K562 (cell line): ENCODE data around the gene WASF1. TPM values are rescaled to one million over a fixed set of nuclear protein-coding genes. Genes with fewer than 3 reads are reported as not detected.

Experiments used
- ATAC-seq: fragments of 200-7000 bp; cut with Tn5 transposase; 3 replicates; pipeline ENCODE4 v1.9.1; 2020; ENCODE audit warnings: moderate library complexity
- BruUV-seq: library from RNA; stranded (reverse); fragments of 400-500 nt; replicated peaks from 2 replicates; lab custom pipeline; 2021; lab: Mats Ljungman, UMichigan
- CTCF ChIA-PET: fragments of 300-600 bp; formaldehyde crosslinking; extraction: SDS; loops from one replicate; lab custom pipeline; 2021; ENCODE audit warnings: low intra/inter-chr PET ratio; lab: Yijun Ruan, JAX
- POLR2A ChIA-PET: fragments of 300-600, 350-650 bp; sonication (Branson Sonifier 250); formaldehyde crosslinking; extraction: SDS; loops from one replicate; lab custom pipeline; 2021; ENCODE audit warnings: antibody characterized with exemption, inconsistent platforms; lab: Yijun Ruan, JAX
- DNase-seq, 4 experiments: peaks; one replicate each; pipeline versions ENCODE4 v3.0.0 to v3.0.0-alpha.2; 2011 to 2018; ENCODE audit warnings: low spot score in 3 of 4, mixed read lengths in 3 of 4; ENCODE audit errors: extremely low read depth in 1 of 4
- FAIRE-seq: peaks from 2 replicates; lab custom pipeline; 2011; peaks lifted over from hg19 to GRCh38; lab: Jason Lieb, UNC
- H2AFZ ChIP-seq: 2 replicates; pipeline ENCODE4 v1.6.0; 2011; ENCODE audit warnings: low read depth, low read length, control low read depth, inconsistent platforms
- H3K27ac ChIP-seq: fragments of 200-600 bp; 3 replicates; pipeline ENCODE4 v1.8.0; 2011; ENCODE audit warnings: low read depth, mild to moderate bottlenecking, control low read depth, inconsistent platforms, low read length, moderate library complexity, mixed read lengths; ENCODE audit errors: extremely low read depth
- H3K27me3 ChIP-seq, 2 experiments: fragments of 300-600 bp in 1 of 2; 2 replicates in 1 of 2; 3 replicates in 1 of 2; pipeline versions ENCODE4 v1.6.0 to v1.8.0; 2011; ENCODE audit warnings: inconsistent platforms in 2 of 2, low read length in 2 of 2, mild to moderate bottlenecking in 1 of 2, mixed read lengths in 1 of 2, moderate library complexity in 1 of 2; ENCODE audit not compliant: control insufficient read depth in 2 of 2, insufficient read depth in 2 of 2
- H3K36me3 ChIP-seq: fragments of 300-600 bp; 3 replicates; pipeline ENCODE4 v1.8.0; 2011; ENCODE audit warnings: mild to moderate bottlenecking, low read length, inconsistent platforms; ENCODE audit not compliant: control insufficient read depth, insufficient read depth
- H3K4me1 ChIP-seq, 2 experiments: fragments of 200-600 bp in 1 of 2; replicated peaks in 1 of 2; 2 replicates in 1 of 2; 3 replicates in 1 of 2; pipeline versions ENCODE4 v1.5.1 to v1.8.0; 2011; ENCODE audit warnings: inconsistent platforms in 2 of 2, low read length in 2 of 2, mild to moderate bottlenecking in 1 of 2, mixed read lengths in 1 of 2, moderate library complexity in 1 of 2; ENCODE audit not compliant: control insufficient read depth in 2 of 2, insufficient read depth in 2 of 2
- H3K4me2 ChIP-seq: 2 replicates; pipeline ENCODE4 v1.6.1; 2011; ENCODE audit warnings: low read length, control low read depth, inconsistent platforms, mixed read lengths; ENCODE audit not compliant: insufficient read depth
- H3K4me3 ChIP-seq: fragments of 200-600 bp; sonication (generic), shearing (Covaris generic); 2 replicates; pipeline ENCODE4 v1.5.1; 2016; ENCODE audit warnings: control low read depth, inconsistent platforms
- H3K79me2 ChIP-seq: fragments of 200-600 bp; 3 replicates; pipeline ENCODE4 v1.8.0; 2011; ENCODE audit warnings: low read length, inconsistent platforms; ENCODE audit not compliant: control insufficient read depth, insufficient read depth
- H3K9ac ChIP-seq, 2 experiments: 2 replicates each; pipeline versions ENCODE4 v1.6.0 to v1.6.1; 2011; ENCODE audit warnings: low read depth in 2 of 2, low read length in 2 of 2, control low read depth in 1 of 2, inconsistent platforms in 1 of 2, mild to moderate bottlenecking in 1 of 2, mixed read lengths in 1 of 2; ENCODE audit not compliant: insufficient read depth in 1 of 2
- H3K9me1 ChIP-seq: one replicate; pipeline ENCODE4 v1.6.0; 2011; ENCODE audit warnings: inconsistent platforms, mild to moderate bottlenecking, low read length, moderate library complexity; ENCODE audit not compliant: control insufficient read depth, insufficient read depth
- H3K9me3 ChIP-seq: replicated peaks from 2 replicates; pipeline ENCODE4 v1.5.1; 2011; ENCODE audit warnings: low read depth, low read length, inconsistent platforms; ENCODE audit not compliant: control insufficient read depth, insufficient read depth
- H4K20me1 ChIP-seq: replicated peaks from 2 replicates; pipeline ENCODE4 v1.6.1; 2011; ENCODE audit warnings: low read length, inconsistent platforms, mixed read lengths; ENCODE audit not compliant: control insufficient read depth, insufficient read depth
- CBX5 ChIP-seq: IDR thresholded peaks from 2 replicates; pipeline ENCODE4 v1.6.1; 2014; ENCODE audit warnings: low read depth, borderline replicate concordance
- EP300 ChIP-seq: IDR thresholded peaks from 2 replicates; pipeline ENCODE4 v1.6.1; 2012; ENCODE audit warnings: low read length, improper control_type of control experiment
- FOSL1 ChIP-seq: fragments of 200-800 bp; sonication (Bioruptor generic); conservative IDR thresholded peaks from 2 replicates; pipeline ENCODE4 v1.6.1; 2016; ENCODE audit warnings: missing genetic modification characterization, missing compliant biosample characterization
- GABPB2 ChIP-seq: fragments of 250-450 bp; sonication (Bioruptor Pico); conservative IDR thresholded peaks from 2 replicates; pipeline ENCODE4 v1.5.1; 2021; ENCODE audit warnings: mild to moderate bottlenecking
- NR1H2 ChIP-seq: sonication (generic); formaldehyde crosslinking; IDR thresholded peaks from 2 replicates; pipeline ENCODE4 v1.4.0; 2020; ENCODE audit warnings: mild to moderate bottlenecking, missing genetic modification reagents
- ZC3H11A ChIP-seq: IDR thresholded peaks from 2 replicates; pipeline ENCODE4 v1.6.1; 2012; ENCODE audit warnings: low read depth, low read length, improper control_type of control experiment
- ZNF175 ChIP-seq: fragments of 200-800 bp; sonication (Bioruptor generic); IDR thresholded peaks from 2 replicates; pipeline ENCODE4 v1.6.1; 2016; ENCODE audit warnings: low read depth, mild to moderate bottlenecking, missing genetic modification characterization, missing compliant biosample characterization
- WGBS: fragments of 100-300 bp; shearing (Covaris generic); methylation state at CpG from one replicate; pipeline ENCODE4 v1.1.6; 2016; ENCODE audit warnings: low coverage, mixed read lengths; ENCODE audit not compliant: insufficient coverage; ENCODE audit errors: missing lambda C conversion rate; 5-methylcytosine and 5-hydroxymethylcytosine counted together
- in situ Hi-C: fragments of 300-500 bp; cut with MboI; formaldehyde crosslinking; loops from 4 replicates; pipeline ENCODE4 v1.15.0; 2018; ENCODE audit warnings: inconsistent platforms, mixed read lengths
- intact Hi-C: fragments of 100-400 bp; cut with micrococcal nuclease; formaldehyde crosslinking; loops from 2 replicates; pipeline ENCODE4 v1.14.2; 2022
- polyA plus RNA-seq, 8 experiments: library from polyadenylated mRNA; depleted of rRNA in 4 of 8; stranded (reverse) in 5 of 8; unstranded in 3 of 8; fragments of >200 nt; fragmentation: Nextera tagmentation in 2 of 8; fragmentation: Illumina TruSeq in 1 of 8; extraction: Ambion mirVana in 2 of 8; extraction: Trizol in 1 of 8; gene quantifications; 2 replicates each; pipeline versions ENCODE4 v1.2.1 to v1.2.3, GENCODE V29; 2011 to 2014; ENCODE audit warnings: inconsistent platforms in 1 of 8, missing spikeins in 1 of 8
- total RNA-seq, 7 experiments: library from RNA; depleted of rRNA in 6 of 7; stranded (reverse); fragments of >200 nt in 6 of 7; fragmentation: Illumina TruSeq in 2 of 7; extraction: Trizol in 2 of 7; gene quantifications; 2 replicates each; pipeline versions ENCODE4 v1.2.1 to v1.2.3, GENCODE V29; 2011 to 2021; ENCODE audit warnings: low replicate concordance in 1 of 7
- TF ChIP-seq, protein P1 (sequence below): fragments of 250-450 bp; sonication (Bioruptor Pico); IDR thresholded peaks from 2 replicates; pipeline ENCODE4 v1.5.0; 2021; ENCODE audit warnings: mild to moderate bottlenecking, borderline replicate concordance
- TF ChIP-seq, protein P2 (sequence below): fragments of 150-350 bp; IDR thresholded peaks from 2 replicates; pipeline ENCODE4 v1.6.1; 2014; ENCODE audit warnings: low read depth, mild to moderate bottlenecking, low read length, borderline replicate concordance
- TF ChIP-seq, protein P3 (sequence below): sonication (generic); IDR thresholded peaks from 2 replicates; pipeline ENCODE4 v1.6.1; 2016
- TF ChIP-seq, protein P4 (sequence below): fragments of 450-650 bp; IDR thresholded peaks from 2 replicates; pipeline ENCODE4 v1.6.1; 2016; ENCODE audit warnings: borderline replicate concordance

The WASF1 gene
- total and polyA plus RNA-seq, 9 of the 15 experiments (the other 6 are each of a cell fraction or from before 2014, with no cell fraction given) = 2.1 to 18.2 (median 7.4) TPM

DNA sequence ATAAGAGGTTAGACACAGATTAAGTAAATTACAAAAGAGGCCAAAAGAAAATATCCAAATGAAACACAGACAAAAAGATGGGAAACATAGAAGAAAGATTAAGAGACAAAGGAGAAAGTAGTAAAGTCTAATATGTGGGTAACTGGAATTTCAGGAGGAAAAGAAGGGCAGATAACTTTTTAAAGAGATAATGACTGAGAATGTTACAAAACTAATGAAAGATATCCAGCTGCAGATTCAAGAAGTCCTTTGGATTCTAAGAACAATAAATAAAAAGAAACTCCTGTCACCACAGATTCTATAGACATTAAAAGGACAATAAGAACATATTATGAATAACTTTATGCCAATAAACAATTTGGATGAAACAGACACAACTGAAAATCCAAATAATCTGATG, 90.1 kb downstream of the WASF1 start (continued):
- no peak for TF ChIP-seq ZNF175 (CRISPR knock-in tag)

DNA sequence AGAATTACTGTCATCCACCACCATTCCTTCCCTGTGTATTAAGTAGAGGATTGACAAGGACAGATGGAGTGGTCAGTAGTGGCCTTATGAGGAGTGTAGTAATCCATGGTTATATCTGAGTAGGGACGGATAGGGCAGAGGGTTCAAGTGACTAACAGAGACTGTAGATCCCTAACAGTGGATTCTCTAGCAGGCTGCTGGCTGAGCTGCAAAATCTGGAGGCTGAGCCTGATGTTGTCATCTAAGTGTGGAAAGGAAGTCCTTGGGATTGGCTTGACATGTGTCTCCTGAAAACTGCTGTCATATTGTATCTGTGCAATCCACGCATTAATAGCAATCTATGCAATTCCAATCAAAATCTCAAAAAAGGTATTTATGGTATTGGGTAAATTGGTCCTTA, 94.2 kb downstream of the WASF1 start:
- H3K4me3 ChIP-seq = no peak overlapping the region
- BruUV-seq = no TSS peak
- FAIRE-seq (no peak), DNase-seq (no peak), ATAC-seq (no peak)
- H3K27me3 ChIP-seq = 0 out of 5 replicates have a peak, but pooled peaks cover 0 to under 1% of the 10 kb centered on the region in 2 experiments
- intact Hi-C loops (no loop called here), in situ Hi-C loops (no loop called here)
- no peaks in the 10 kb centered on the region for H3K9me3 ChIP-seq
- H3K27ac ChIP-seq = no peak overlapping the region
- no peak overlapping the region for H3K9ac ChIP-seq
- ChIA-PET POLR2A (interaction anchor here (1.2 kb wide), 1 partner anchor 211 kb away, joined by 3 read pairs; no protein-coding TSS in a partner anchor), CTCF (no interaction called here)
- no peaks in the 10 kb centered on the region for H3K36me3 ChIP-seq
- H3K4me1 ChIP-seq = no peaks in the 10 kb centered on the region
- H3K9me1 ChIP-seq = no peaks in the 10 kb centered on the region
- H3K4me2 ChIP-seq = no peak overlapping the region
- WGBS = 4% methylated on average over 2 of the region's 2 CpGs
- no peaks in the 10 kb centered on the region for H4K20me1 ChIP-seq
- H3K79me2 ChIP-seq = no peaks in the 10 kb centered on the region
- H2AFZ ChIP-seq = no peak overlapping the region
- TF ChIP-seq GABPB2 (CRISPR knock-in tag) (no peak), CBX5 (no peak), EP300 (no peak), ZC3H11A (no peak), NR1H2 (CRISPR knock-in tag) (no peak), FOSL1 (tag) (no peak)
- TF ChIP-seq, protein P1, sequence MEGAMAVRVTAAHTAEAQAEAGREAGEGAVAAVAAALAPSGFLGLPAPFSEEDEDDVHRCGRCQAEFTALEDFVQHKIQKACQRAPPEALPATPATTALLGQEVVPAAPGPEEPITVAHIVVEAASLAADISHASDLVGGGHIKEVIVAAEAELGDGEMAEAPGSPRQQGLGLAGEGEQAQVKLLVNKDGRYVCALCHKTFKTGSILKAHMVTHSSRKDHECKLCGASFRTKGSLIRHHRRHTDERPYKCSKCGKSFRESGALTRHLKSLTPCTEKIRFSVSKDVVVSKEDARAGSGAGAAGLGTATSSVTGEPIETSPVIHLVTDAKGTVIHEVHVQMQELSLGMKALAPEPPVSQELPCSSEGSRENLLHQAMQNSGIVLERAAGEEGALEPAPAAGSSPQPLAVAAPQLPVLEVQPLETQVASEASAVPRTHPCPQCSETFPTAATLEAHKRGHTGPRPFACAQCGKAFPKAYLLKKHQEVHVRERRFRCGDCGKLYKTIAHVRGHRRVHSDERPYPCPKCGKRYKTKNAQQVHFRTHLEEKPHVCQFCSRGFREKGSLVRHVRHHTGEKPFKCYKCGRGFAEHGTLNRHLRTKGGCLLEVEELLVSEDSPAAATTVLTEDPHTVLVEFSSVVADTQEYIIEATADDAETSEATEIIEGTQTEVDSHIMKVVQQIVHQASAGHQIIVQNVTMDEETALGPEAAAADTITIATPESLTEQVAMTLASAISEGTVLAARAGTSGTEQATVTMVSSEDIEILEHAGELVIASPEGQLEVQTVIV = no peak
- TF ChIP-seq, protein P2, sequence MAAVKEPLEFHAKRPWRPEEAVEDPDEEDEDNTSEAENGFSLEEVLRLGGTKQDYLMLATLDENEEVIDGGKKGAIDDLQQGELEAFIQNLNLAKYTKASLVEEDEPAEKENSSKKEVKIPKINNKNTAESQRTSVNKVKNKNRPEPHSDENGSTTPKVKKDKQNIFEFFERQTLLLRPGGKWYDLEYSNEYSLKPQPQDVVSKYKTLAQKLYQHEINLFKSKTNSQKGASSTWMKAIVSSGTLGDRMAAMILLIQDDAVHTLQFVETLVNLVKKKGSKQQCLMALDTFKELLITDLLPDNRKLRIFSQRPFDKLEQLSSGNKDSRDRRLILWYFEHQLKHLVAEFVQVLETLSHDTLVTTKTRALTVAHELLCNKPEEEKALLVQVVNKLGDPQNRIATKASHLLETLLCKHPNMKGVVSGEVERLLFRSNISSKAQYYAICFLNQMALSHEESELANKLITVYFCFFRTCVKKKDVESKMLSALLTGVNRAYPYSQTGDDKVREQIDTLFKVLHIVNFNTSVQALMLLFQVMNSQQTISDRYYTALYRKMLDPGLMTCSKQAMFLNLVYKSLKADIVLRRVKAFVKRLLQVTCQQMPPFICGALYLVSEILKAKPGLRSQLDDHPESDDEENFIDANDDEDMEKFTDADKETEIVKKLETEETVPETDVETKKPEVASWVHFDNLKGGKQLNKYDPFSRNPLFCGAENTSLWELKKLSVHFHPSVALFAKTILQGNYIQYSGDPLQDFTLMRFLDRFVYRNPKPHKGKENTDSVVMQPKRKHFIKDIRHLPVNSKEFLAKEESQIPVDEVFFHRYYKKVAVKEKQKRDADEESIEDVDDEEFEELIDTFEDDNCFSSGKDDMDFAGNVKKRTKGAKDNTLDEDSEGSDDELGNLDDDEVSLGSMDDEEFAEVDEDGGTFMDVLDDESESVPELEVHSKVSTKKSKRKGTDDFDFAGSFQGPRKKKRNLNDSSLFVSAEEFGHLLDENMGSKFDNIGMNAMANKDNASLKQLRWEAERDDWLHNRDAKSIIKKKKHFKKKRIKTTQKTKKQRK = no peak
- TF ChIP-seq, protein P3, sequence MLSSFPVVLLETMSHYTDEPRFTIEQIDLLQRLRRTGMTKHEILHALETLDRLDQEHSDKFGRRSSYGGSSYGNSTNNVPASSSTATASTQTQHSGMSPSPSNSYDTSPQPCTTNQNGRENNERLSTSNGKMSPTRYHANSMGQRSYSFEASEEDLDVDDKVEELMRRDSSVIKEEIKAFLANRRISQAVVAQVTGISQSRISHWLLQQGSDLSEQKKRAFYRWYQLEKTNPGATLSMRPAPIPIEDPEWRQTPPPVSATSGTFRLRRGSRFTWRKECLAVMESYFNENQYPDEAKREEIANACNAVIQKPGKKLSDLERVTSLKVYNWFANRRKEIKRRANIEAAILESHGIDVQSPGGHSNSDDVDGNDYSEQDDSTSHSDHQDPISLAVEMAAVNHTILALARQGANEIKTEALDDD = no peak
- TF ChIP-seq, protein P4, sequence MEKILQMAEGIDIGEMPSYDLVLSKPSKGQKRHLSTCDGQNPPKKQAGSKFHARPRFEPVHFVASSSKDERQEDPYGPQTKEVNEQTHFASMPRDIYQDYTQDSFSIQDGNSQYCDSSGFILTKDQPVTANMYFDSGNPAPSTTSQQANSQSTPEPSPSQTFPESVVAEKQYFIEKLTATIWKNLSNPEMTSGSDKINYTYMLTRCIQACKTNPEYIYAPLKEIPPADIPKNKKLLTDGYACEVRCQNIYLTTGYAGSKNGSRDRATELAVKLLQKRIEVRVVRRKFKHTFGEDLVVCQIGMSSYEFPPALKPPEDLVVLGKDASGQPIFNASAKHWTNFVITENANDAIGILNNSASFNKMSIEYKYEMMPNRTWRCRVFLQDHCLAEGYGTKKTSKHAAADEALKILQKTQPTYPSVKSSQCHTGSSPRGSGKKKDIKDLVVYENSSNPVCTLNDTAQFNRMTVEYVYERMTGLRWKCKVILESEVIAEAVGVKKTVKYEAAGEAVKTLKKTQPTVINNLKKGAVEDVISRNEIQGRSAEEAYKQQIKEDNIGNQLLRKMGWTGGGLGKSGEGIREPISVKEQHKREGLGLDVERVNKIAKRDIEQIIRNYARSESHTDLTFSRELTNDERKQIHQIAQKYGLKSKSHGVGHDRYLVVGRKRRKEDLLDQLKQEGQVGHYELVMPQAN = no peak
